Measurements from ENCODE around the gene IRX4.

GRCh38 chr5:1836891-1837880 is 45.5 kb downstream of the IRX4 start:
- TF ChIP-seq CTCF (IDR thresholded peaks at IDR 0.05) (no peak), POLR2A (IDR thresholded peaks at IDR 0.05) (no peak)

All from adrenal gland (tissue), 5 donors.